Measurements from ENCODE around the gene TSHZ2. TPM values are rescaled to one million over a fixed set of nuclear protein-coding genes. Genes with fewer than 3 reads are reported as not detected.
"Not testable (repeated sequence)": the region's sequence is repeated elsewhere in the genome, so short reads cannot be mapped to it uniquely, and the experiment has no call there.

The TSHZ2 gene
- total RNA-seq, 1 donor from 2014 or later: 51.9 TPM

DNA sequence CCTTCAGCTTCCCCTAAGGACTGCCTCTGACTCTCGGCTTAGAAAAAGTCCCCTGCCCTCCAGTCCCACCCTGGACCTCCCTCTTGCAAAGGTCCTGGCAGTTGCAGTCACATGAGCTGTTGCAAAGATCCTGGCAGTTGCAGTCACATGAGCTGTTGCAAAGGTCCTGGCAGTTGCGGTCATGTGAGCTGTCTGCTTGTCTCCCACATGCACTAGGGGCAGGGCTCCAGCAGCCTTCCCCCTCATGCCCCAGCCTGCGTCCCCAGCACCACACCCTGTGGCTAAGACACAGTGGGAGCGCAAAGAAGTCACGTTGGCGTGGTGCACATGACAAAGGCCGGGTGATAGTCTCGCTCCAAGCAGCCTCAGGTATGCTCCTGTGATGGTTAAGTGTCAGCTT lies 538.5 kb downstream of the TSHZ2 start:
- no peak overlapping the region for H3K4me3 ChIP-seq
- TF ChIP-seq, protein P1, sequence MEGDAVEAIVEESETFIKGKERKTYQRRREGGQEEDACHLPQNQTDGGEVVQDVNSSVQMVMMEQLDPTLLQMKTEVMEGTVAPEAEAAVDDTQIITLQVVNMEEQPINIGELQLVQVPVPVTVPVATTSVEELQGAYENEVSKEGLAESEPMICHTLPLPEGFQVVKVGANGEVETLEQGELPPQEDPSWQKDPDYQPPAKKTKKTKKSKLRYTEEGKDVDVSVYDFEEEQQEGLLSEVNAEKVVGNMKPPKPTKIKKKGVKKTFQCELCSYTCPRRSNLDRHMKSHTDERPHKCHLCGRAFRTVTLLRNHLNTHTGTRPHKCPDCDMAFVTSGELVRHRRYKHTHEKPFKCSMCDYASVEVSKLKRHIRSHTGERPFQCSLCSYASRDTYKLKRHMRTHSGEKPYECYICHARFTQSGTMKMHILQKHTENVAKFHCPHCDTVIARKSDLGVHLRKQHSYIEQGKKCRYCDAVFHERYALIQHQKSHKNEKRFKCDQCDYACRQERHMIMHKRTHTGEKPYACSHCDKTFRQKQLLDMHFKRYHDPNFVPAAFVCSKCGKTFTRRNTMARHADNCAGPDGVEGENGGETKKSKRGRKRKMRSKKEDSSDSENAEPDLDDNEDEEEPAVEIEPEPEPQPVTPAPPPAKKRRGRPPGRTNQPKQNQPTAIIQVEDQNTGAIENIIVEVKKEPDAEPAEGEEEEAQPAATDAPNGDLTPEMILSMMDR (IDR thresholded peaks at IDR 0.05): no peak
- no peaks in the 10 kb centered on the region for H3K4me1 ChIP-seq
- no peak overlapping the region for H3K27ac ChIP-seq
- no peak for DNase-seq (ENCODE audit: low spot score in 2 of 2)
- H3K36me3 ChIP-seq: no peaks in the 10 kb centered on the region
- H3K9me3 ChIP-seq: no peaks in the 10 kb centered on the region
- intact Hi-C loops (cut with DNase I): no loop called here
- H3K27me3 ChIP-seq: no peaks in the 10 kb centered on the region

DNA sequence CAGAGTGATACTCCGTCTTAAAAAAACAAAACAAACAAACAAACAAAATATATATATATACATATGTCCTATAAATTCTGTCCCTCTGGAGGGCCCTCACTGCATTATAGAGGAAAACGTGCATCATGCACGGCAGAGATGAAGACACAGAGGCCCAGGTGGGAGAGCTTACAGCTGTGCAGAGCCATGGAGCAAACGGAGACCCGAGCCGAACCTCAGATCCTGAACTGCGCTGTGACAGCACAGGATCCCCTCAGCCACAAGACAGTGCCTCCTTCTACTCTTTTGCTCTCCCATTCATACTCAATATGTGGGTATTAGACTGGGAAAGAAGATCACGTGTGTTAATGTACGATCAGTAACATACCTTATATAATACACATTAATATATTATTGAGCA lies 539.9 kb downstream of the TSHZ2 start:
- H3K4me3 ChIP-seq: no peak overlapping the region
- TF ChIP-seq, protein P1 (IDR thresholded peaks at IDR 0.05): no peak
- H3K9me3 ChIP-seq: no peaks in the 10 kb centered on the region
- H3K4me1 ChIP-seq: no peaks in the 10 kb centered on the region
- intact Hi-C loops (cut with DNase I): no loop called here
- DNase-seq (ENCODE audit: low spot score in 2 of 2): no peak
- no peak overlapping the region for H3K27ac ChIP-seq
- no peaks in the 10 kb centered on the region for H3K36me3 ChIP-seq
- no peaks in the 10 kb centered on the region for H3K27me3 ChIP-seq

DNA sequence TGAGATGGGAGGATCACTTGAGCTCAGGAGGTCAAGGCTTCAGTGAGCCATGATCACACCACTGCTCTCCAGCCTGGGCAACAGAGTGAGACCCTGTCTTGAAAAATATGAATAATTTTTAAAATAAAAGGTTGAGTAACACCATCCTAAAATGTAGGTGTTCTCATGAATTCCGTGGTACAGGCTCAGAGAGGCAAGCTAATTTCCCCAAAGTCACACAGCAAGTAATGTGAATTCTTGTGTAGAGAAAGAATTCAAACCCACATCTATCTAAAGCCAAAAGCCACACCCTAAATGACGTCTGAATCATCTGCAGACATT lies 541.0 kb downstream of the TSHZ2 start:
- Histone ChIP-seq H3K36me3 (no peaks in the 10 kb centered on the region), H3K27ac (no peak overlapping the region), H3K27me3 (no peaks in the 10 kb centered on the region), H3K4me3 (no peak overlapping the region), H3K9me3 (no peaks in the 10 kb centered on the region), H3K4me1 (no peaks in the 10 kb centered on the region)
- DNase-seq (ENCODE audit: low spot score in 2 of 2): no peak
- intact Hi-C loops (cut with DNase I): no loop called here
- TF ChIP-seq, protein P1 (IDR thresholded peaks at IDR 0.05): no peak

DNA sequence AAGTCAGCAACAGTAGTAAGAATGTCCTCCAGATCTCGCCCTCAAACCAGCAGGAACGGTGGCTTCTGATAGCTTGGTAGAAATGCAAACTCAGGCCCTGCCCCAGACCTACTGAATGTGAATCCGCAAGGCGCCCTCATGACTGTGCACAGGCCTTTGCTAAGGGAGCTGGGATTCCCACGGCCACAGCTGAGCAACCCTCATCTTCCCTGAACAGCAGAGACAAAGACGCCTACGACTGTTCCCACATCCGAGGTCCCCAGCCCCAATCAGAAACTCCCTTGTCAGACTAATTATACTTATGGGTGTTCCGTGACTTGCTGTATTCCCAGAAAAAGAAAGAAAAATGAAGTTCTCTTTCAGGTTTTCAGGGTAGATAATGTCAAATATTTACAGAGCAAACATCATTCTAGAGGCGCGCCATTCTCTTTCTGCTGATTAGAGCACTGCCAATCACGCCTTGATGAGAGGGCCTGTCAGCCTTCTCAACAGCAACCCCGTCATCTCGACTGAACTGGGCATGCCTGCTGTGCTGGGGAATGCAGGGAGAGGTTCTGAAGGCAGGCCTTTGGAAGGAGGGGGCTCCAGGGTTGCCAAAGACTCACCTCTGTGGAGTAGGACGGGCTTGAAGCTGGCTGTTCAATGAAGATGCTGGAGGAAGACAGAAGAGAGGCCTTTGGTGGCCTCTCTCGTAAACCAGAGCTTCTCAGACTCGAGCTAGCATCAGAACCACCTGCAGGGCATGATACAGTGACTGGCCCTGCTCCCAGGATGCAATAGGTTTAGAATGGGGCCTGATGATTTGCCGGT lies 541.5 kb downstream of the TSHZ2 start:
- H3K9me3 ChIP-seq: no peaks in the 10 kb centered on the region
- H3K27ac ChIP-seq: no peak overlapping the region
- H3K27me3 ChIP-seq: no peaks in the 10 kb centered on the region
- no peak for DNase-seq (ENCODE audit: low spot score in 2 of 2)
- TF ChIP-seq, protein P1 (IDR thresholded peaks at IDR 0.05): no peak
- H3K36me3 ChIP-seq: no peaks in the 10 kb centered on the region
- H3K4me1 ChIP-seq: no peaks in the 10 kb centered on the region
- intact Hi-C loops (cut with DNase I): no loop called here
- no peak overlapping the region for H3K4me3 ChIP-seq

DNA sequence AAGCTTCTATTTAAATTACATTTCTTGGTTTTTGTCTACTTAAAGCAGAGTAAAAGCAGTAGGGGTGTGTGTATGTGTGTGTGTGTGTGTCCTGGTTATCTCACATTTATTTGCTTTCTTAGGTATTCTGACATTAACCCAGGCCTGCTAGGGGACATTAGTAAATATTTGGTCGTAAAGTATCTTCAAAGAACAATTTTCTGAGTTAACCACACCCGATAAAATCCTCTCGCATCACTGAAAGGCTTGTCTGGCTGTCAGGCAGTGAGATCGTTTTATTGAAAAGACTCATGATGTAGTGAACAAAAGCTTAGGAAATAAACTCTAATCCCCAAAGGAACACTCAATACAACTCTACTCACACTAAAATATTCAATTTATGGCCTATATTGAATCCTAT lies 543.6 kb downstream of the TSHZ2 start:
- Histone ChIP-seq H3K27ac (no peak overlapping the region), H3K9me3 (no peaks in the 10 kb centered on the region), H3K27me3 (no peaks in the 10 kb centered on the region), H3K4me3 (no peak overlapping the region), H3K4me1 (no peaks in the 10 kb centered on the region), H3K36me3 (no peaks in the 10 kb centered on the region)
- intact Hi-C loops (cut with DNase I): no loop called here
- TF ChIP-seq, protein P1 (IDR thresholded peaks at IDR 0.05): no peak
- DNase-seq (ENCODE audit: low spot score in 2 of 2): no peak

DNA sequence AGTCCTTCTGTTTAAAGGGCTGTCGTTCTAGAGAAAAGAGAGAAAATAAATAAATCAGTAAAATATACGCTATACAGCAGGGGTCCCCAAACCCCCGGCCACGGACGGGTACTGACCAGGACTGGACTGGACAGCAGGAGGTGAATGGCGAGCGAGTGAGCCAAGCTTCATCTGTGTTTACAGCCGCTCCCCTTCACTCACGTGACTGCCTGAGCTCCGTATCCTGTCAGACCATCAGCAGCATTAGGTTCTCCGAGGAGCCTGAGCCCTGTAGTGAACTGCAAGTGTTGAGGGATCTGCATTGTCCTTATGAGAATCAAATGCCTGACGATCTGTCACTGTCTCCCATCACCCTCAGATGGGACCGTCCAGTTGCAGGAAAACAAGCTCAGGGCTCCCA lies 545.0 kb downstream of the TSHZ2 start:
- Histone ChIP-seq H3K4me1 (no peaks in the 10 kb centered on the region), H3K36me3 (no peaks in the 10 kb centered on the region), H3K27ac (no peak overlapping the region), H3K27me3 (no peaks in the 10 kb centered on the region), H3K4me3 (no peak overlapping the region), H3K9me3 (no peaks in the 10 kb centered on the region)
- intact Hi-C loops (cut with DNase I): no loop called here
- TF ChIP-seq, protein P1 (IDR thresholded peaks at IDR 0.05): no peak
- no peak for DNase-seq (ENCODE audit: low spot score in 2 of 2)

DNA sequence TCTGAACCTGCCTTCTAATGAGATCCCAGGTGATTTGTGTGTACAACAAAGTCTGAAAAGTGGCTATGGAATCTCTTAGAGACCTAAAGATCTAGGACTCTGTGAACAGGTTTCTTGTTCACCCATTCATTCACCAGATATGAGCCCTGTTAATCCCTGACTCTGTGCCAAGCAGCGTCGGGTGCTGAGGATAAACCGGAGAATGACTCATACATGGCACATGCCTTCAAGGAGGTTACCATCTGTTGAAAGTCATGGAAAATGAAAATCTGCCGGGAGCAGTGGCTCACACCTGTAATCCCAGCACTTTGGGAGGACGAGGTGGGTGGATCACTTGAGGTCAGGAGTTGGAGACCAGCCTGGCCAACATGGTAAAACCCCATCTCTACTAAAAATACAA lies 549.3 kb downstream of the TSHZ2 start:
- H3K4me1 ChIP-seq; H3K4me3 ChIP-seq; intact Hi-C loops (cut with DNase I); H3K27me3 ChIP-seq; DNase-seq (ENCODE audit: low spot score in 2 of 2); H3K27ac ChIP-seq; H3K36me3 ChIP-seq; H3K9me3 ChIP-seq: not testable (repeated sequence)

Measured in ascending aorta (tissue), 2 donors.